ENCODE results near the gene AGBL4. TPM values are rescaled to one million over a fixed set of nuclear protein-coding genes. Genes with fewer than 3 reads are reported as not detected.

Gene AGBL4
- total RNA-seq, 1 experiment from 2014 or later = 0.33 TPM

DNA sequence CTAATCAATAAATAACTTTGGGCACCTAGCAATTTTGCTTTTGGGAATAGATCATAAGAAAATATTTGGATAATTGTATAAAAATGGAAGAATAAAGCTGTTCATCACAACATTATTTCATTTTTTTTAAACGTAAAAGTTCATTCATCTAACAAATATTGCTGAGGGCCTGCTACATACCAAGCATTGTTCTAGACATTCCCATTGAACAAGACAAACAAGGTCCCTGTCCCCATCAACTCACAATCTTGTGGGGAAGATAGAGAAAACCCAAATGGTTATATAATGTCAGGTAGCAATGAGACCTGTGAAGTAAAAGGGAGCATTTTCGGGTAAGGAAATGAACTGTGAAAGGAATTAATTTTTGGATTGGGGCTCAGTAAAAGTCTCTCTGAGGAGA lies 1193.0 kb downstream of the AGBL4 start:
- no peak overlapping the region for H3K4me2 ChIP-seq (ENCODE audit: low read length)
- no peak overlapping the region for H3K27ac ChIP-seq (ENCODE audit: low read length)
- no peak for DNase-seq
- H3F3A ChIP-seq (ENCODE audit: low read length, unreplicated experiment) = no peaks in the 10 kb centered on the region
- H3K4me3 ChIP-seq (ENCODE audit: low read length) = no peak overlapping the region
- intact Hi-C loops (cut with micrococcal nuclease) = no loop called here
- TF ChIP-seq EZH2 (IDR thresholded peaks at IDR 0.05; ENCODE audit: low read length, unreplicated experiment) (no peak), EZH2phosphoT487 (IDR thresholded peaks at IDR 0.05; ENCODE audit: borderline replicate concordance, low read length) (no peak)
- TF ChIP-seq, protein P1, sequence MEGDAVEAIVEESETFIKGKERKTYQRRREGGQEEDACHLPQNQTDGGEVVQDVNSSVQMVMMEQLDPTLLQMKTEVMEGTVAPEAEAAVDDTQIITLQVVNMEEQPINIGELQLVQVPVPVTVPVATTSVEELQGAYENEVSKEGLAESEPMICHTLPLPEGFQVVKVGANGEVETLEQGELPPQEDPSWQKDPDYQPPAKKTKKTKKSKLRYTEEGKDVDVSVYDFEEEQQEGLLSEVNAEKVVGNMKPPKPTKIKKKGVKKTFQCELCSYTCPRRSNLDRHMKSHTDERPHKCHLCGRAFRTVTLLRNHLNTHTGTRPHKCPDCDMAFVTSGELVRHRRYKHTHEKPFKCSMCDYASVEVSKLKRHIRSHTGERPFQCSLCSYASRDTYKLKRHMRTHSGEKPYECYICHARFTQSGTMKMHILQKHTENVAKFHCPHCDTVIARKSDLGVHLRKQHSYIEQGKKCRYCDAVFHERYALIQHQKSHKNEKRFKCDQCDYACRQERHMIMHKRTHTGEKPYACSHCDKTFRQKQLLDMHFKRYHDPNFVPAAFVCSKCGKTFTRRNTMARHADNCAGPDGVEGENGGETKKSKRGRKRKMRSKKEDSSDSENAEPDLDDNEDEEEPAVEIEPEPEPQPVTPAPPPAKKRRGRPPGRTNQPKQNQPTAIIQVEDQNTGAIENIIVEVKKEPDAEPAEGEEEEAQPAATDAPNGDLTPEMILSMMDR (conservative IDR thresholded peaks at IDR 0.05; ENCODE audit: low read depth, low read length) = no peak
- ChIA-PET CTCF (no interaction called here), POLR2A (ENCODE audit: unreplicated experiment) (no interaction called here)
- H3K4me1 ChIP-seq (ENCODE audit: insufficient read depth, low read length) = no peaks in the 10 kb centered on the region
- H3K9ac ChIP-seq (ENCODE audit: low read length) = no peak overlapping the region
- H4K20me1 ChIP-seq (ENCODE audit: low read length) = no peaks in the 10 kb centered on the region
- no peak overlapping the region for H2AFZ ChIP-seq (ENCODE audit: low read length)
- H3K36me3 ChIP-seq (ENCODE audit: low read depth, low read length) = no peaks in the 10 kb centered on the region
- no peaks in the 10 kb centered on the region for H3K9me3 ChIP-seq (ENCODE audit: low read length)
- H3K9me2 ChIP-seq (replicated peaks; ENCODE audit: low read length) = no peaks in the 10 kb centered on the region
- no TSS peak for BruUV-seq (replicated peaks)
- H3K27me3 ChIP-seq (ENCODE audit: low read length) = peaks cover 19% of the 10 kb centered on the region
- H3K79me2 ChIP-seq (ENCODE audit: low read length) = no peaks in the 10 kb centered on the region
- ATAC-seq = no peak

DNA sequence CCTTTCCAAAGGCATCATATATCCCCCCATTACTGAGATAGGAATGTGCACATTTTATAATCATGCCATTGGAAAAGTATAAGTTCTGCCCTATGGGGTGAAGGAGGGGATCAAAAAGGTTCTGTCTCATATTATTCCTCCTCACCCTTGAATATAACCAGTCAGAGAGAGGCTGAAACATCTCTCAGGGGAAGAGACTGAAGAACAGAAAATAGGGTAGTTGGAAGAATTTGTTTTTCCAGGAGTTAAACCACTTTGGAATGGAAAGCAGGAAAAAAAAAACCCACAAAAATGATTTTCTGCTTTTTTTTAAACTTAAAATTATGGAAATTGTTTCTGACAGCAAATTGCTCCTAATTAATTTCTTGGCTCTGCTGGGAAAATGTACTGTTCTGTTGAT lies 1194.3 kb downstream of the AGBL4 start:
- Histone ChIP-seq H3K27me3 (ENCODE audit: low read length) (peaks cover 14% of the 10 kb centered on the region; the same call in 1 of the 2 replicates), H3K4me3 (ENCODE audit: low read length) (no peak overlapping the region), H3K9me3 (ENCODE audit: low read length) (no peaks in the 10 kb centered on the region), H3K4me1 (ENCODE audit: insufficient read depth, low read length) (no peaks in the 10 kb centered on the region), H3K9me2 (replicated peaks; ENCODE audit: low read length) (no peaks in the 10 kb centered on the region), H3K36me3 (ENCODE audit: low read depth, low read length) (no peaks in the 10 kb centered on the region), H3K9ac (ENCODE audit: low read length) (no peak overlapping the region), H2AFZ (ENCODE audit: low read length) (no peak overlapping the region), H3K79me2 (ENCODE audit: low read length) (no peaks in the 10 kb centered on the region), H3F3A (ENCODE audit: low read length, unreplicated experiment) (no peaks in the 10 kb centered on the region), H3K4me2 (ENCODE audit: low read length) (no peak overlapping the region), H3K27ac (ENCODE audit: low read length) (no peak overlapping the region), H4K20me1 (ENCODE audit: low read length) (no peaks in the 10 kb centered on the region)
- DNase-seq (no peak), ATAC-seq (no peak)
- POLR2A ChIA-PET (ENCODE audit: unreplicated experiment) = no interaction called here
- intact Hi-C loops (cut with micrococcal nuclease) = no loop called here
- TF ChIP-seq EZH2 (IDR thresholded peaks at IDR 0.05; ENCODE audit: low read length, unreplicated experiment) (no peak), EZH2phosphoT487 (IDR thresholded peaks at IDR 0.05; ENCODE audit: borderline replicate concordance, low read length) (no peak)
- TF ChIP-seq, protein P1 (conservative IDR thresholded peaks at IDR 0.05; ENCODE audit: low read depth, low read length) = no peak
- BruUV-seq (replicated peaks) = no TSS peak
- CTCF ChIA-PET = no interaction called here

DNA sequence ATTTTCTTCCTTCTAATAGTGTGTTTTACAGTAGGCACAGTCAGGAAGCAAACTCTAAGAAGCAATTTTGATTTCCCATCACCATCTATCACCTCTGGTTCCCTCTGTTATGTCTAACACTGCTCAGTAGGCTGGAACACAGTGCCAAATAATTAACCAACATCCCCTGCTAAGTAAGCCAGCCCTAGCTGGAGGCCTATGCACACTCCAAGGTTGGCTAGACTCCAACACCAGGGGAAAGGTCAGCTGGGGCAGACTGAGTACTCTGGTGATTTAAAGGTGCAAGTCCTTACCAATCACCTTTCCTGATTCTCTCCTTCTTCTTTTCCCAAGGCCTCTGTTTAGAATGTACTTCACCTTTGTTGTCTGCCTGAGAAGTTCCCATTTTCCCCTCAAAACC lies 1200.6 kb downstream of the AGBL4 start:
- no peak overlapping the region for H3K9ac ChIP-seq (ENCODE audit: low read length)
- BruUV-seq (replicated peaks) = no TSS peak
- DNase-seq (no peak), ATAC-seq (no peak)
- H3K9me3 ChIP-seq (ENCODE audit: low read length) = no peaks in the 10 kb centered on the region
- no peak overlapping the region for H3K4me3 ChIP-seq (ENCODE audit: low read length)
- no peaks in the 10 kb centered on the region for H3K36me3 ChIP-seq (ENCODE audit: low read depth, low read length)
- no peaks in the 10 kb centered on the region for H3K4me1 ChIP-seq (ENCODE audit: insufficient read depth, low read length)
- H3K27me3 ChIP-seq (ENCODE audit: low read length) = 0 out of 2 replicates have a peak, but pooled peaks cover 2% of the 10 kb centered on the region
- no peaks in the 10 kb centered on the region for H3F3A ChIP-seq (ENCODE audit: low read length, unreplicated experiment)
- H3K79me2 ChIP-seq (ENCODE audit: low read length) = no peaks in the 10 kb centered on the region
- H3K9me2 ChIP-seq (replicated peaks; ENCODE audit: low read length) = no peaks in the 10 kb centered on the region
- H3K27ac ChIP-seq (ENCODE audit: low read length) = no peak overlapping the region
- POLR2A ChIA-PET (ENCODE audit: unreplicated experiment) = no interaction called here
- TF ChIP-seq EZH2phosphoT487 (IDR thresholded peaks at IDR 0.05; ENCODE audit: borderline replicate concordance, low read length) (no peak), EZH2 (IDR thresholded peaks at IDR 0.05; ENCODE audit: low read length, unreplicated experiment) (no peak)
- TF ChIP-seq, protein P1 (conservative IDR thresholded peaks at IDR 0.05; ENCODE audit: low read depth, low read length) = no peak
- no peaks in the 10 kb centered on the region for H4K20me1 ChIP-seq (ENCODE audit: low read length)
- intact Hi-C loops (cut with micrococcal nuclease) = no loop called here
- CTCF ChIA-PET = no interaction called here
- no peak overlapping the region for H2AFZ ChIP-seq (ENCODE audit: low read length)
- no peak overlapping the region for H3K4me2 ChIP-seq (ENCODE audit: low read length)
